ENCODE measurements around the gene MRPL10.

Gene MRPL10

GRCh38 chr17:47837401-47838039 is 6.2 kb upstream of the MRPL10 start:
- peak overlapping the region; percentile 2; the same call in 1 of the 2 replicates for H3K27ac ChIP-seq
- ChIA-PET POLR2A (ENCODE audit: low non-redundant PET) (no interaction called here), CTCF (interaction anchor here (0.6 to 3.0 kb wide), 5 partner anchors 52 to 274 kb away, joined by 3 to 16 read pairs (median 4); no protein-coding TSS in a partner anchor)
- no peak for TF ChIP-seq CTCF (conservative IDR thresholded peaks at IDR 0.05; ENCODE audit: low read depth)
- no peak for DNase-seq (ENCODE audit: low spot score)

GRCh38 chr17:47836601-47837000 is 5.3 kb upstream of the MRPL10 start:
- POLR2A ChIA-PET (ENCODE audit: low non-redundant PET) = interaction anchor here (0.5 kb wide), 1 partner anchor 182 kb away, joined by 3 read pairs; no protein-coding TSS in a partner anchor
- no peak overlapping the region for H3K27ac ChIP-seq
- no peak for DNase-seq (ENCODE audit: low spot score)
- CTCF ChIA-PET = interaction anchor here (0.6 to 3.0 kb wide), 3 partner anchors 53 to 583 kb away, joined by 3 to 16 read pairs (median 5); no protein-coding TSS in a partner anchor
- TF ChIP-seq CTCF (conservative IDR thresholded peaks at IDR 0.05; ENCODE audit: low read depth) = no peak

- POLR2A ChIA-PET (ENCODE audit: low non-redundant PET) = no interaction called here
- no peak for DNase-seq (ENCODE audit: low spot score)
- no peak overlapping the region for H3K27ac ChIP-seq
- CTCF ChIA-PET = no interaction called here
- TF ChIP-seq CTCF (conservative IDR thresholded peaks at IDR 0.05; ENCODE audit: low read depth) = no peak
These were observed 3.4 kb upstream of the MRPL10 start for GRCh38 chr17:47834756-47835155.

GRCh38 chr17:47831934-47832327 is 590 bp upstream of the MRPL10 start:
- POLR2A ChIA-PET (ENCODE audit: low non-redundant PET) = interaction anchor here (0.5 kb wide), 1 partner anchor 64 kb away, joined by 3 read pairs; no protein-coding TSS in a partner anchor
- DNase-seq (ENCODE audit: low spot score) = no peak
- H3K27ac ChIP-seq = peak overlapping the region; percentile 68

GRCh38 chr17:47830396-47831002 is 842 bp downstream of the MRPL10 start:
- H3K27ac ChIP-seq = 0 out of 2 replicates have a peak overlapping the region, but pooled peaks have one; percentile 7
- CTCF ChIA-PET = interaction anchor here (0.6 to 1.4 kb wide), 5 partner anchors 8 to 268 kb away, joined by 3 to 6 read pairs (median 5); partner anchors contain the start of gene SCRN2
- DNase-seq (ENCODE audit: low spot score) = no peak
- TF ChIP-seq CTCF (conservative IDR thresholded peaks at IDR 0.05; ENCODE audit: low read depth) = no peak
- POLR2A ChIA-PET (ENCODE audit: low non-redundant PET) = no interaction called here

More at GRCh38 chr17:47831934-47832327, 590 bp upstream of the MRPL10 start:
- CTCF ChIA-PET = interaction anchor here (0.6 to 1.4 kb wide), 5 partner anchors 9 to 144 kb away, joined by 3 to 5 read pairs (median 4); partner anchors contain the start of gene SCRN2
- TF ChIP-seq CTCF (conservative IDR thresholded peaks at IDR 0.05; ENCODE audit: low read depth) = no peak

GRCh38 chr17:47829870-47830269 is 1.5 kb downstream of the MRPL10 start:
- no peak overlapping the region for H3K27ac ChIP-seq
- CTCF ChIA-PET = interaction anchor here (0.6 to 0.7 kb wide), 2 partner anchors 163 to 269 kb away, joined by 3 read pairs; no protein-coding TSS in a partner anchor

More at GRCh38 chr17:47829870-47830269, 1.5 kb downstream of the MRPL10 start:
- POLR2A ChIA-PET (ENCODE audit: low non-redundant PET) = no interaction called here
- TF ChIP-seq CTCF (conservative IDR thresholded peaks at IDR 0.05; ENCODE audit: low read depth) = no peak
- DNase-seq (ENCODE audit: low spot score) = no peak

Measured in RWPE1 (cell line).